ENCODE measurements around the gene TEFM. TPM values are rescaled to one million over a fixed set of nuclear protein-coding genes. Genes with fewer than 3 reads are reported as not detected.
"Not testable (repeated sequence)": the region's sequence is repeated elsewhere in the genome, so short reads cannot be mapped to it uniquely, and the experiment has no call there.

The TEFM gene
- total and polyA plus RNA-seq, 2 experiments from 2014 or later: 8.1 to 24.7 TPM

DNA sequence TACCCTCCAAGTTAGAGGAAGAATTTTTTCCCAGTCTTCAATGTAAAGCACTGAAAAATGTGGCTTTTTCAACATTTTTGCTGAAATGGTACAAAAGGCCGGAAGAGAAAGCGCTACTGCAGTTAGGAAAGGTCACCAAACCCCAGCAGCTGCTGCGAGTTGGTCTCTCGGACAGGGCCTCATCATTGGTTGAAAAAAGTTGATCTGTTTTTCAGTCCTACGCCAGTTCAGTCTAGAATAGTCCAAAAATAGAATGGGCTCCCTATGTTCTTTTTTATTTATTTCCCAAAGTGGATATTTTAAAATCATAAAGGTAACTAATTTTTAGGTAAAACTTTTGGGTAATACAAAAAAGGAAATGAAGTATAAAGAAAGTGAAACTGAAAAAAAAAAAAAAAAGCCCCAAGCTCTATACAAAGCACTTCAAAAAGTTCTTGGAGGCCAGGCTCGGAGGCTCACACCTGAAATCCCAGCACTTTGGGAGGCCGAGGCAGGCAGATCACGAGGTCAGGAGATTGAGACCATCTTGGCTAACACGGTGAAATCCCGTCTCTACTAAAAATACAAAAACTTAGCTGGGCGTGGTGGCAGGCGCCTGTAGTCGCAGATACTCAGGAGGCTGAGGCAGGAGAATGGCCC, 33.1 kb upstream of the TEFM start:
- Histone ChIP-seq H2AFZ (no peak overlapping the region; the same call in 1 of the 2 replicates), H3K36me3 (ENCODE audit: low read depth) (no peaks in the 10 kb centered on the region), H3K9ac (no peak overlapping the region), H3K27me3 (replicated peaks; ENCODE audit: insufficient read depth) (no peaks in the 10 kb centered on the region; the same call in 1 of the 2 replicates), H3F3A (ENCODE audit: insufficient read depth) (no peaks in the 10 kb centered on the region), H4K20me1 (ENCODE audit: insufficient read depth) (no peaks in the 10 kb centered on the region), H3K4me3 (no peak overlapping the region), H3K9me3 (ENCODE audit: low read depth) (no peaks in the 10 kb centered on the region), H3K79me2 (ENCODE audit: insufficient read depth) (no peaks in the 10 kb centered on the region), H3K9me2 (ENCODE audit: insufficient read depth) (no peaks in the 10 kb centered on the region), H3K4me2 (ENCODE audit: unreplicated experiment) (no peak overlapping the region), H3K4me1 (ENCODE audit: insufficient read depth) (no peaks in the 10 kb centered on the region), H3K27ac (no peak overlapping the region)
- 84% methylated on average over 13 of the region's 13 CpGs for WGBS, 2 experiments (ENCODE audit: low coverage in 1 of 2, low lambda C conversion rate in 2 of 2, missing lambda C conversion rate in 2 of 2)
- in situ Hi-C loops (cut with MboI): no loop called here
- no peak for DNase-seq
- no peak for TF ChIP-seq EZH2phosphoT487 (IDR thresholded peaks at IDR 0.05; ENCODE audit: insufficient read depth, low read depth)
- TF ChIP-seq EZH2 (IDR thresholded peaks at IDR 0.05; ENCODE audit: insufficient read depth, poor library complexity, severe bottlenecking): no peak

GRCh38 chr17:30933966-30934365, 27.9 kb upstream of the TEFM start:
- in situ Hi-C loops (cut with MboI): no loop called here
- no peaks in the 10 kb centered on the region for H3K9me3 ChIP-seq (ENCODE audit: low read depth)
- H3F3A ChIP-seq (ENCODE audit: insufficient read depth): no peaks in the 10 kb centered on the region
- H3K79me2 ChIP-seq (ENCODE audit: insufficient read depth): no peaks in the 10 kb centered on the region
- 16 to 20% methylated on average over 5 of the region's 5 CpGs for WGBS, 2 experiments (ENCODE audit: low coverage in 1 of 2, low lambda C conversion rate in 2 of 2, missing lambda C conversion rate in 2 of 2)
- H3K4me2 ChIP-seq (ENCODE audit: unreplicated experiment): no peak overlapping the region
- no peak for TF ChIP-seq EZH2 (IDR thresholded peaks at IDR 0.05; ENCODE audit: insufficient read depth, poor library complexity, severe bottlenecking)
- TF ChIP-seq EZH2phosphoT487 (IDR thresholded peaks at IDR 0.05; ENCODE audit: insufficient read depth, low read depth): no peak
- no peaks in the 10 kb centered on the region for H3K4me1 ChIP-seq (ENCODE audit: insufficient read depth)
- H4K20me1 ChIP-seq (ENCODE audit: insufficient read depth): no peaks in the 10 kb centered on the region
- H2AFZ ChIP-seq: no peak overlapping the region
- DNase-seq: no peak
- H3K9ac ChIP-seq: no peak overlapping the region
- H3K9me2 ChIP-seq (ENCODE audit: insufficient read depth): no peaks in the 10 kb centered on the region
- no peak overlapping the region for H3K4me3 ChIP-seq
- H3K36me3 ChIP-seq (ENCODE audit: low read depth): no peaks in the 10 kb centered on the region
- no peaks in the 10 kb centered on the region; the same call in 1 of the 2 replicates for H3K27me3 ChIP-seq (replicated peaks; ENCODE audit: insufficient read depth)
- no peak overlapping the region for H3K27ac ChIP-seq

DNA sequence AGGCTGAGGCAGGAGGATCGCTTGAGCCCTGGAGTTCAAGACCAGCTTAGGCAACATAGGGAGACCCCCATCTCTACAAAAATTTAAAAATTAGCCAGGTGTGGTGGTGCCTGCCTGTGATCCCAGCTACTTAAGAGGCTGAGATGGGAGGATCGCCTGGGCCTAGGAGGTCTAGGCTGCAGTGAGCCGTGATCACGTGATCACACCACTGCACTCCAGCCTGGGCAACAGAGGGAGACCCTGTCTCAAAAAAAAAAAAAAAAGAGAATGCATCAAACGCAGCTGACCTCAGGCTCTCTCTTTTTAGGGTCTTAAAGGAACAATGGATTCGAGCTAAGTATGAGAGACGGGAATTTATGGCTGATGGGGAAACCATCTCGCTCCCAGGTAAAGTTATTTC, 25.5 kb upstream of the TEFM start:
- H3K9ac ChIP-seq; in situ Hi-C loops (cut with MboI); H3F3A ChIP-seq (ENCODE audit: insufficient read depth); H3K36me3 ChIP-seq (ENCODE audit: low read depth); H3K9me3 ChIP-seq (ENCODE audit: low read depth); H3K4me3 ChIP-seq; DNase-seq; H3K9me2 ChIP-seq (ENCODE audit: insufficient read depth); H3K4me2 ChIP-seq (ENCODE audit: unreplicated experiment); H3K79me2 ChIP-seq (ENCODE audit: insufficient read depth); H2AFZ ChIP-seq; H3K4me1 ChIP-seq (ENCODE audit: insufficient read depth); H3K27ac ChIP-seq; H4K20me1 ChIP-seq (ENCODE audit: insufficient read depth); H3K27me3 ChIP-seq (replicated peaks; ENCODE audit: insufficient read depth): not testable (repeated sequence)
- WGBS, 2 experiments (ENCODE audit: low coverage in 1 of 2, low lambda C conversion rate in 2 of 2, missing lambda C conversion rate in 2 of 2): 73 to 74% methylated on average over 8 of the region's 8 CpGs

DNA sequence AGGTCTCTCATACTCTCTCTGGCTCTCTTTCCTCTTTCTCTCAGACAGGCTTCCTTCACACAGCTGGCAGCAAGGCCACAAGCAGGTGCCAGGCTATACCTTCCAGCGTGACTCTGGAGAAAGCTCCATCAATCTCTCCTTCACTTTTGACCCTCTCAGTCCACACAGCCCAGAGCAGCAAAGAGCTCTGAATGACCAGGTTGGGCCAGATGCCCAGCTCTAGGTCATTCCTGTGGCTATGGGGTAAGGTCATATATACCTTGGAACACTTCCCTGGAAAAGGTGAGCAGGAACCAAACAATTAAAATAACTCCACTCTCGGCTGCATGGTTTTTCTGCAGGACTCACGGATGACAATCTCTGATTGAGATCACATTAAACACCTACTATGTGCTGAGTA, 24.5 kb upstream of the TEFM start:
- Histone ChIP-seq H3K27ac (no peak overlapping the region), H2AFZ (no peak overlapping the region), H3K9ac (no peak overlapping the region), H3K4me1 (ENCODE audit: insufficient read depth) (no peaks in the 10 kb centered on the region), H3K79me2 (ENCODE audit: insufficient read depth) (no peaks in the 10 kb centered on the region), H3K9me3 (ENCODE audit: low read depth) (no peaks in the 10 kb centered on the region), H3K27me3 (replicated peaks; ENCODE audit: insufficient read depth) (no peaks in the 10 kb centered on the region), H3F3A (ENCODE audit: insufficient read depth) (no peaks in the 10 kb centered on the region), H3K36me3 (ENCODE audit: low read depth) (no peaks in the 10 kb centered on the region), H3K9me2 (ENCODE audit: insufficient read depth) (no peaks in the 10 kb centered on the region), H4K20me1 (ENCODE audit: insufficient read depth) (no peaks in the 10 kb centered on the region), H3K4me3 (no peak overlapping the region), H3K4me2 (ENCODE audit: unreplicated experiment) (no peak overlapping the region)
- in situ Hi-C loops (cut with MboI): no loop called here
- TF ChIP-seq EZH2 (IDR thresholded peaks at IDR 0.05; ENCODE audit: insufficient read depth, poor library complexity, severe bottlenecking) (no peak), EZH2phosphoT487 (IDR thresholded peaks at IDR 0.05; ENCODE audit: insufficient read depth, low read depth) (no peak)
- no peak for DNase-seq
- WGBS, 2 experiments (ENCODE audit: low coverage in 1 of 2, low lambda C conversion rate in 2 of 2, missing lambda C conversion rate in 2 of 2): 69 to 71% methylated on average over 3 of the region's 3 CpGs

- H3K27me3 ChIP-seq (replicated peaks; ENCODE audit: insufficient read depth); H2AFZ ChIP-seq; H3K9me3 ChIP-seq (ENCODE audit: low read depth); DNase-seq; H3K79me2 ChIP-seq (ENCODE audit: insufficient read depth); H3K9me2 ChIP-seq (ENCODE audit: insufficient read depth); H3K36me3 ChIP-seq (ENCODE audit: low read depth); H3K9ac ChIP-seq; H4K20me1 ChIP-seq (ENCODE audit: insufficient read depth); H3K4me3 ChIP-seq; H3K4me1 ChIP-seq (ENCODE audit: insufficient read depth); in situ Hi-C loops (cut with MboI); H3F3A ChIP-seq (ENCODE audit: insufficient read depth); H3K4me2 ChIP-seq (ENCODE audit: unreplicated experiment); H3K27ac ChIP-seq: not testable (repeated sequence)
- 76 to 80% methylated on average over 3 of the region's 3 CpGs for WGBS, 2 experiments (ENCODE audit: low coverage in 1 of 2, low lambda C conversion rate in 2 of 2, missing lambda C conversion rate in 2 of 2)
Observed at GRCh38 chr17:30929861-30930260, 23.8 kb upstream of the TEFM start.

Measured in GM23248 (cell line).